GM23338 (cell line): ENCODE data around the gene IL23R. TPM values are rescaled to one million over a fixed set of nuclear protein-coding genes. Genes with fewer than 3 reads are reported as not detected.

Source experiments
- CREB1 ChIP-seq: fragments of 250-450 bp; sonication (Bioruptor Pico); IDR thresholded peaks from 2 replicates; pipeline ENCODE4 v1.5.0; 2020; ENCODE audit warnings: low read depth, mild to moderate bottlenecking, moderate library complexity
- POLR2AphosphoS5 ChIP-seq: IDR thresholded peaks from 2 replicates; pipeline ENCODE4 v1.6.1; 2016; ENCODE audit warnings: antibody characterized with exemption, low read depth
- ZNF331 ChIP-seq: fragments of 250-450 bp; sonication (Bioruptor Pico); IDR thresholded peaks from 2 replicates; pipeline ENCODE4 v1.5.0; 2020; ENCODE audit warnings: low read depth, mild to moderate bottlenecking, moderate library complexity
- polyA plus RNA-seq: library from polyadenylated mRNA; unstranded; fragments of >200 nt; fragmentation: Nextera tagmentation; extraction: Ambion mirVana; gene quantifications from 2 replicates; pipeline ENCODE4 v1.2.1, GENCODE V29; 2016
- total RNA-seq: library from RNA; depleted of rRNA; stranded (reverse); fragments of >200 nt; shearing (Covaris generic); gene quantifications from 2 replicates; pipeline ENCODE4 v1.2.3, GENCODE V29; 2014
- TF ChIP-seq, protein P1 (sequence below): fragments of 250-450 bp; sonication (Bioruptor Pico); IDR thresholded peaks from 2 replicates; pipeline ENCODE4 v1.5.0; 2020; ENCODE audit warnings: mild to moderate bottlenecking, moderate library complexity
- TF ChIP-seq, protein P2 (sequence below): IDR thresholded peaks from one replicate; pipeline ENCODE4 v1.6.1; 2018; ENCODE audit warnings: antibody characterized with exemption; ENCODE audit not compliant: unreplicated experiment
- TF ChIP-seq, protein P3 (sequence below), 2 experiments: fragments of 200-600 bp in 1 of 2; sonication (generic) in 1 of 2; conservative IDR thresholded peaks; 2 replicates each; pipeline versions ENCODE4 v1.5.1 to v1.6.1; 2016 to 2017; ENCODE audit warnings: antibody characterized with exemption in 2 of 2, low read depth in 2 of 2, mild to moderate bottlenecking in 2 of 2, moderate library complexity in 1 of 2

IL23R gene
- total and polyA plus RNA-seq, 2 experiments from 2014 or later = not detected

DNA sequence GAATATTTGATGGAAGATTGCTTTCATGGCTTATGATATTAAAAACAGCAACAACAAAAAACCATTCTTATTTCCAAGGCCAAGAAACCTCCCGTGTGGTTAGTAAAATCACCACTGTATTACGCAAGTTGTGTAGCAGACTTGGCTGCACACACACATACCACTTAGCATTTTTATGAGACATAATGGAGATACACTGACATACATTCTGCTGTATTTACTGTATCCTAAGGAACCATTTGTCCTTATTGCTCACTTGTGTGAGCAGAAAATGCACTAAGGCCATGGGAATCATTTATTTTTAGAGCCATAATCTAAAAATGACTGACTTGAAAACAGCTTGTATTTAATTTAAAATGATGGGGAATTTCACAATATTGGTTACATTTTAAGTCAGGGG lies 30.9 kb upstream of the IL23R start (continued):
- TF ChIP-seq, protein P1, sequence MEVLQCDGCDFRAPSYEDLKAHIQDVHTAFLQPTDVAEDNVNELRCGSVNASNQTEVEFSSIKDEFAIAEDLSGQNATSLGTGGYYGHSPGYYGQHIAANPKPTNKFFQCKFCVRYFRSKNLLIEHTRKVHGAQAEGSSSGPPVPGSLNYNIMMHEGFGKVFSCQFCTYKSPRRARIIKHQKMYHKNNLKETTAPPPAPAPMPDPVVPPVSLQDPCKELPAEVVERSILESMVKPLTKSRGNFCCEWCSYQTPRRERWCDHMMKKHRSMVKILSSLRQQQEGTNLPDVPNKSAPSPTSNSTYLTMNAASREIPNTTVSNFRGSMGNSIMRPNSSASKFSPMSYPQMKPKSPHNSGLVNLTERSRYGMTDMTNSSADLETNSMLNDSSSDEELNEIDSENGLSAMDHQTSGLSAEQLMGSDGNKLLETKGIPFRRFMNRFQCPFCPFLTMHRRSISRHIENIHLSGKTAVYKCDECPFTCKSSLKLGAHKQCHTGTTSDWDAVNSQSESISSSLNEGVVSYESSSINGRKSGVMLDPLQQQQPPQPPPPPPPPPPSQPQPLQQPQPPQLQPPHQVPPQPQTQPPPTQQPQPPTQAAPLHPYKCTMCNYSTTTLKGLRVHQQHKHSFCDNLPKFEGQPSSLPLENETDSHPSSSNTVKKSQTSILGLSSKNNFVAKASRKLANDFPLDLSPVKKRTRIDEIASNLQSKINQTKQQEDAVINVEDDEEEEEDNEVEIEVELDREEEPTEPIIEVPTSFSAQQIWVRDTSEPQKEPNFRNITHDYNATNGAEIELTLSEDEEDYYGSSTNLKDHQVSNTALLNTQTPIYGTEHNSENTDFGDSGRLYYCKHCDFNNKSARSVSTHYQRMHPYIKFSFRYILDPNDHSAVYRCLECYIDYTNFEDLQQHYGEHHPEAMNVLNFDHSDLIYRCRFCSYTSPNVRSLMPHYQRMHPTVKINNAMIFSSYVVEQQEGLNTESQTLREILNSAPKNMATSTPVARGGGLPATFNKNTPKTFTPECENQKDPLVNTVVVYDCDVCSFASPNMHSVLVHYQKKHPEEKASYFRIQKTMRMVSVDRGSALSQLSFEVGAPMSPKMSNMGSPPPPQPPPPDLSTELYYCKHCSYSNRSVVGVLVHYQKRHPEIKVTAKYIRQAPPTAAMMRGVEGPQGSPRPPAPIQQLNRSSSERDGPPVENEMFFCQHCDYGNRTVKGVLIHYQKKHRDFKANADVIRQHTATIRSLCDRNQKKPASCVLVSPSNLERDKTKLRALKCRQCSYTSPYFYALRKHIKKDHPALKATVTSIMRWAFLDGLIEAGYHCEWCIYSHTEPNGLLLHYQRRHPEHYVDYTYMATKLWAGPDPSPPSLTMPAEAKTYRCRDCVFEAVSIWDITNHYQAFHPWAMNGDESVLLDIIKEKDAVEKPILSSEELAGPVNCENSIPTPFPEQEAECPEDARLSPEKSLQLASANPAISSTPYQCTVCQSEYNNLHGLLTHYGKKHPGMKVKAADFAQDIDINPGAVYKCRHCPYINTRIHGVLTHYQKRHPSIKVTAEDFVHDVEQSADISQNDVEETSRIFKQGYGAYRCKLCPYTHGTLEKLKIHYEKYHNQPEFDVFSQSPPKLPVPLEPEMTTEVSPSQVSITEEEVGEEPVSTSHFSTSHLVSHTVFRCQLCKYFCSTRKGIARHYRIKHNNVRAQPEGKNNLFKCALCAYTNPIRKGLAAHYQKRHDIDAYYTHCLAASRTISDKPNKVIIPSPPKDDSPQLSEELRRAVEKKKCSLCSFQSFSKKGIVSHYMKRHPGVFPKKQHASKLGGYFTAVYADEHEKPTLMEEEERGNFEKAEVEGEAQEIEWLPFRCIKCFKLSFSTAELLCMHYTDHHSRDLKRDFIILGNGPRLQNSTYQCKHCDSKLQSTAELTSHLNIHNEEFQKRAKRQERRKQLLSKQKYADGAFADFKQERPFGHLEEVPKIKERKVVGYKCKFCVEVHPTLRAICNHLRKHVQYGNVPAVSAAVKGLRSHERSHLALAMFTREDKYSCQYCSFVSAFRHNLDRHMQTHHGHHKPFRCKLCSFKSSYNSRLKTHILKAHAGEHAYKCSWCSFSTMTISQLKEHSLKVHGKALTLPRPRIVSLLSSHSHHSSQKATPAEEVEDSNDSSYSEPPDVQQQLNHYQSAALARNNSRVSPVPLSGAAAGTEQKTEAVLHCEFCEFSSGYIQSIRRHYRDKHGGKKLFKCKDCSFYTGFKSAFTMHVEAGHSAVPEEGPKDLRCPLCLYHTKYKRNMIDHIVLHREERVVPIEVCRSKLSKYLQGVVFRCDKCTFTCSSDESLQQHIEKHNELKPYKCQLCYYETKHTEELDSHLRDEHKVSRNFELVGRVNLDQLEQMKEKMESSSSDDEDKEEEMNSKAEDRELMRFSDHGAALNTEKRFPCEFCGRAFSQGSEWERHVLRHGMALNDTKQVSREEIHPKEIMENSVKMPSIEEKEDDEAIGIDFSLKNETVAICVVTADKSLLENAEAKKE = no peak
- TF ChIP-seq POLR2AphosphoS5 (no peak), CREB1 (CRISPR knock-in tag) (no peak), ZNF331 (CRISPR knock-in tag) (no peak)
- TF ChIP-seq, protein P2, sequence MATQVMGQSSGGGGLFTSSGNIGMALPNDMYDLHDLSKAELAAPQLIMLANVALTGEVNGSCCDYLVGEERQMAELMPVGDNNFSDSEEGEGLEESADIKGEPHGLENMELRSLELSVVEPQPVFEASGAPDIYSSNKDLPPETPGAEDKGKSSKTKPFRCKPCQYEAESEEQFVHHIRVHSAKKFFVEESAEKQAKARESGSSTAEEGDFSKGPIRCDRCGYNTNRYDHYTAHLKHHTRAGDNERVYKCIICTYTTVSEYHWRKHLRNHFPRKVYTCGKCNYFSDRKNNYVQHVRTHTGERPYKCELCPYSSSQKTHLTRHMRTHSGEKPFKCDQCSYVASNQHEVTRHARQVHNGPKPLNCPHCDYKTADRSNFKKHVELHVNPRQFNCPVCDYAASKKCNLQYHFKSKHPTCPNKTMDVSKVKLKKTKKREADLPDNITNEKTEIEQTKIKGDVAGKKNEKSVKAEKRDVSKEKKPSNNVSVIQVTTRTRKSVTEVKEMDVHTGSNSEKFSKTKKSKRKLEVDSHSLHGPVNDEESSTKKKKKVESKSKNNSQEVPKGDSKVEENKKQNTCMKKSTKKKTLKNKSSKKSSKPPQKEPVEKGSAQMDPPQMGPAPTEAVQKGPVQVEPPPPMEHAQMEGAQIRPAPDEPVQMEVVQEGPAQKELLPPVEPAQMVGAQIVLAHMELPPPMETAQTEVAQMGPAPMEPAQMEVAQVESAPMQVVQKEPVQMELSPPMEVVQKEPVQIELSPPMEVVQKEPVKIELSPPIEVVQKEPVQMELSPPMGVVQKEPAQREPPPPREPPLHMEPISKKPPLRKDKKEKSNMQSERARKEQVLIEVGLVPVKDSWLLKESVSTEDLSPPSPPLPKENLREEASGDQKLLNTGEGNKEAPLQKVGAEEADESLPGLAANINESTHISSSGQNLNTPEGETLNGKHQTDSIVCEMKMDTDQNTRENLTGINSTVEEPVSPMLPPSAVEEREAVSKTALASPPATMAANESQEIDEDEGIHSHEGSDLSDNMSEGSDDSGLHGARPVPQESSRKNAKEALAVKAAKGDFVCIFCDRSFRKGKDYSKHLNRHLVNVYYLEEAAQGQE = no peak
- TF ChIP-seq, protein P3, sequence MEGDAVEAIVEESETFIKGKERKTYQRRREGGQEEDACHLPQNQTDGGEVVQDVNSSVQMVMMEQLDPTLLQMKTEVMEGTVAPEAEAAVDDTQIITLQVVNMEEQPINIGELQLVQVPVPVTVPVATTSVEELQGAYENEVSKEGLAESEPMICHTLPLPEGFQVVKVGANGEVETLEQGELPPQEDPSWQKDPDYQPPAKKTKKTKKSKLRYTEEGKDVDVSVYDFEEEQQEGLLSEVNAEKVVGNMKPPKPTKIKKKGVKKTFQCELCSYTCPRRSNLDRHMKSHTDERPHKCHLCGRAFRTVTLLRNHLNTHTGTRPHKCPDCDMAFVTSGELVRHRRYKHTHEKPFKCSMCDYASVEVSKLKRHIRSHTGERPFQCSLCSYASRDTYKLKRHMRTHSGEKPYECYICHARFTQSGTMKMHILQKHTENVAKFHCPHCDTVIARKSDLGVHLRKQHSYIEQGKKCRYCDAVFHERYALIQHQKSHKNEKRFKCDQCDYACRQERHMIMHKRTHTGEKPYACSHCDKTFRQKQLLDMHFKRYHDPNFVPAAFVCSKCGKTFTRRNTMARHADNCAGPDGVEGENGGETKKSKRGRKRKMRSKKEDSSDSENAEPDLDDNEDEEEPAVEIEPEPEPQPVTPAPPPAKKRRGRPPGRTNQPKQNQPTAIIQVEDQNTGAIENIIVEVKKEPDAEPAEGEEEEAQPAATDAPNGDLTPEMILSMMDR (conservative IDR thresholded peaks at IDR 0.05; ENCODE audit: low read depth in 2 of 2) = no peak
